ENCODE results near the gene TNFSF15. TPM values are rescaled to one million over a fixed set of nuclear protein-coding genes. Genes with fewer than 3 reads are reported as not detected.
"Not testable (repeated sequence)": the region's sequence is repeated elsewhere in the genome, so short reads cannot be mapped to it uniquely, and the experiment has no call there.

Gene TNFSF15
- total RNA-seq, 2 donors from 2014 or later = 1.7 to 9.0 TPM

- intact Hi-C loops (cut with DNase I) = loop anchor here (2.0 to 5.0 kb wide), 2 partner anchors 174 to 275 kb away; no protein-coding TSS in a partner anchor
- no peak for DNase-seq (ENCODE audit: low spot score)
- Histone ChIP-seq H3K27me3 (replicated peaks; ENCODE audit: insufficient read depth) (no peaks in the 10 kb centered on the region), H3K27ac (no peak overlapping the region), H3K36me3 (no peaks in the 10 kb centered on the region), H3K9me3 (no peaks in the 10 kb centered on the region), H3K4me1 (replicated peaks) (no peaks in the 10 kb centered on the region), H3K4me3 (no peak overlapping the region)
- TF ChIP-seq POLR2A (IDR thresholded peaks at IDR 0.05) = no peak
- no peak for TF ChIP-seq POLR2AphosphoS5 (IDR thresholded peaks at IDR 0.05)
- no peak for TF ChIP-seq CTCF (IDR thresholded peaks at IDR 0.05)
- WGBS = 88% methylated on average over 4 of the region's 4 CpGs
Measured at GRCh38 chr9:114737847-114738246, 68.0 kb downstream of the TNFSF15 start.

GRCh38 chr9:114737118-114737517, 68.7 kb downstream of the TNFSF15 start:
- no peaks in the 10 kb centered on the region for H3K9me3 ChIP-seq
- TF ChIP-seq POLR2AphosphoS5 (IDR thresholded peaks at IDR 0.05) (no peak), POLR2A (IDR thresholded peaks at IDR 0.05) (no peak)
- DNase-seq (ENCODE audit: low spot score) = no peak
- no peak overlapping the region for H3K27ac ChIP-seq
- no peaks in the 10 kb centered on the region for H3K27me3 ChIP-seq (replicated peaks; ENCODE audit: insufficient read depth)
- no peak overlapping the region for H3K4me3 ChIP-seq
- 90% methylated on average over 3 of the region's 3 CpGs for WGBS
- H3K36me3 ChIP-seq = no peaks in the 10 kb centered on the region
- H3K4me1 ChIP-seq (replicated peaks) = no peaks in the 10 kb centered on the region
- intact Hi-C loops (cut with DNase I) = loop anchor here (5.0 kb wide), 1 partner anchor 175 kb away; no protein-coding TSS in a partner anchor

GRCh38 chr9:114735704-114736103, 70.1 kb downstream of the TNFSF15 start:
- Histone ChIP-seq H3K4me3 (no peak overlapping the region), H3K4me1 (replicated peaks) (no peaks in the 10 kb centered on the region), H3K27ac (no peak overlapping the region), H3K9me3 (no peaks in the 10 kb centered on the region), H3K36me3 (no peaks in the 10 kb centered on the region), H3K27me3 (replicated peaks; ENCODE audit: insufficient read depth) (no peaks in the 10 kb centered on the region)
- TF ChIP-seq POLR2A (IDR thresholded peaks at IDR 0.05) (no peak), POLR2AphosphoS5 (IDR thresholded peaks at IDR 0.05) (no peak), CTCF (IDR thresholded peaks at IDR 0.05) (no peak)
- WGBS = 43% methylated on average over 4 of the region's 4 CpGs
- intact Hi-C loops (cut with DNase I) = loop anchor here (5.0 kb wide), 1 partner anchor 177 kb away; no protein-coding TSS in a partner anchor
- DNase-seq (ENCODE audit: low spot score) = no peak

GRCh38 chr9:114735139-114735538, 70.7 kb downstream of the TNFSF15 start:
- intact Hi-C loops (cut with DNase I) = loop anchor here (5.0 kb wide), 1 partner anchor 177 kb away; no protein-coding TSS in a partner anchor

More at GRCh38 chr9:114735139-114735538, 70.7 kb downstream of the TNFSF15 start:
- not testable (repeated sequence) for H3K27ac ChIP-seq; H3K4me3 ChIP-seq; H3K4me1 ChIP-seq (replicated peaks); DNase-seq (ENCODE audit: low spot score); H3K36me3 ChIP-seq; H3K27me3 ChIP-seq (replicated peaks; ENCODE audit: insufficient read depth); H3K9me3 ChIP-seq
- WGBS = 86% methylated on average over 5 of the region's 5 CpGs

Other genes starting within 250 kb of the TNFSF15 start
- gene ATP6V1G1, start 218.3 kb downstream of the TNFSF15 start, total RNA-seq = 100 to 1,000 TPM; 262 to 348 TPM
- gene TMEM268, start 194.7 kb downstream of the TNFSF15 start, total RNA-seq = 10 to 100 TPM; 33.0 to 38.3 TPM
- gene TEX53, start 148.2 kb downstream of the TNFSF15 start, total RNA-seq = not detected
- gene TEX48, start 123.8 kb downstream of the TNFSF15 start, total RNA-seq = not detected
- gene TNFSF8, start 124.6 kb upstream of the TNFSF15 start, total RNA-seq = 1 to 10 TPM in 1 of 2 donors, under 1 TPM in 1; 0.32 to 2.4 TPM